GM21786 (cell line): ENCODE measurements around the gene COIL.
"Not testable (repeated sequence)": the region's sequence is repeated elsewhere in the genome, so short reads cannot be mapped to it uniquely, and the experiment has no call there.

Experiments used
- ATAC-seq: cut with Tn5 transposase; IDR thresholded peaks from one replicate; pipeline ENCODE4 v1.9.1; 2021; ENCODE audit not compliant: unreplicated experiment

COIL gene

GRCh38 chr17:56979091-56979480 is 18.2 kb upstream of the COIL start:
- peak; percentile 34 for ATAC-seq

- ATAC-seq, result peak; percentile 37
These were observed 17.7 kb upstream of the COIL start for GRCh38 chr17:56978441-56979090.

GRCh38 chr17:56977673-56978395 is 17.0 kb upstream of the COIL start, which contains the start of gene SCPEP1:
Gene SCPEP1 (plus strand): TSS chr17:56978131. CDS start chr17:56978160, 29 bp downstream.
- peak; percentile 60 for ATAC-seq

- no peak for ATAC-seq
These were observed 16.2 kb upstream of the COIL start for GRCh38 chr17:56976941-56977608.

- no peak for ATAC-seq
These were observed 14.8 kb upstream of the COIL start for GRCh38 chr17:56975656-56976055.

- no peak for ATAC-seq
These were observed 13.2 kb upstream of the COIL start for GRCh38 chr17:56974055-56974454.

- ATAC-seq, result no peak
These were observed 12.7 kb upstream of the COIL start for GRCh38 chr17:56973520-56973919.

GRCh38 chr17:56972111-56972730 is 11.4 kb upstream of the COIL start:
- no peak for ATAC-seq

GRCh38 chr17:56970974-56971373 is 10.1 kb upstream of the COIL start:
- ATAC-seq, result no peak

- ATAC-seq, result no peak
These were observed 5.5 kb upstream of the COIL start for GRCh38 chr17:56966338-56966737.

- not testable (repeated sequence) for ATAC-seq
These were observed 4.8 kb upstream of the COIL start for GRCh38 chr17:56965681-56966080.

- not testable (repeated sequence) for ATAC-seq
These were observed 4.4 kb upstream of the COIL start for GRCh38 chr17:56965241-56965640.

- no peak for ATAC-seq
These were observed 3.9 kb downstream of the COIL start for GRCh38 chr17:56956992-56957391.

- ATAC-seq, result no peak
These were observed 11.3 kb downstream of the COIL start for GRCh38 chr17:56949595-56949994.

- no peak for ATAC-seq
These were observed 12.4 kb downstream of the COIL start for GRCh38 chr17:56948491-56948890.

GRCh38 chr17:56947741-56948140 is 13.1 kb downstream of the COIL start:
- ATAC-seq, result no peak

GRCh38 chr17:56945938-56946505 is 14.8 kb downstream of the COIL start:
- no peak for ATAC-seq

GRCh38 chr17:56943505-56944125 is 17.2 kb downstream of the COIL start:
- ATAC-seq, result no peak

- ATAC-seq, result peak; percentile 50
These were observed 20.9 kb downstream of the COIL start for GRCh38 chr17:56939869-56940484.

- not testable (repeated sequence) for ATAC-seq
These were observed 22.6 kb downstream of the COIL start for GRCh38 chr17:56938206-56938605.
